Measurements from ENCODE around the gene CWC27.

Gene CWC27

GRCh38 chr5:64788156-64788555 lies 19.4 kb downstream of the CWC27 start:
- H3K36me3 ChIP-seq (ENCODE audit: control insufficient read depth, insufficient read depth, low read length): peaks cover 1% of the 10 kb centered on the region; the same call in 1 of the 2 replicates
- no peak for DNase-seq (ENCODE audit: extremely low read depth, insufficient read length)
- H3K27me3 ChIP-seq (replicated peaks; ENCODE audit: control insufficient read depth, insufficient read depth, low read length): no peaks in the 10 kb centered on the region
- no peak for TF ChIP-seq CTCF (IDR thresholded peaks at IDR 0.05; ENCODE audit: insufficient read depth, low read length, poor library complexity, severe bottlenecking)
- no peak overlapping the region for H3K4me3 ChIP-seq (replicated peaks; ENCODE audit: low read depth, low read length)

- Histone ChIP-seq H3K36me3 (ENCODE audit: control insufficient read depth, insufficient read depth, low read length) (peaks cover 1% of the 10 kb centered on the region; the same call in 1 of the 2 replicates), H3K27me3 (replicated peaks; ENCODE audit: control insufficient read depth, insufficient read depth, low read length) (no peaks in the 10 kb centered on the region), H3K4me3 (replicated peaks; ENCODE audit: low read depth, low read length) (no peak overlapping the region)
- DNase-seq (ENCODE audit: extremely low read depth, insufficient read length): no peak
- TF ChIP-seq CTCF (IDR thresholded peaks at IDR 0.05; ENCODE audit: insufficient read depth, low read length, poor library complexity, severe bottlenecking): no peak
These were observed 20.7 kb downstream of the CWC27 start for GRCh38 chr5:64789457-64789856.

- Histone ChIP-seq H3K4me3 (replicated peaks; ENCODE audit: low read depth, low read length) (no peak overlapping the region), H3K27me3 (replicated peaks; ENCODE audit: control insufficient read depth, insufficient read depth, low read length) (no peaks in the 10 kb centered on the region), H3K36me3 (ENCODE audit: control insufficient read depth, insufficient read depth, low read length) (peaks cover 1% of the 10 kb centered on the region; the same call in 1 of the 2 replicates)
- no peak for TF ChIP-seq CTCF (IDR thresholded peaks at IDR 0.05; ENCODE audit: insufficient read depth, low read length, poor library complexity, severe bottlenecking)
- DNase-seq (ENCODE audit: extremely low read depth, insufficient read length): no peak
These were observed 21.5 kb downstream of the CWC27 start for GRCh38 chr5:64790210-64790609.

GRCh38 chr5:64792469-64792868 lies 23.7 kb downstream of the CWC27 start:
- DNase-seq (ENCODE audit: extremely low read depth, insufficient read length): no peak
- TF ChIP-seq CTCF (IDR thresholded peaks at IDR 0.05; ENCODE audit: insufficient read depth, low read length, poor library complexity, severe bottlenecking): no peak
- H3K36me3 ChIP-seq (ENCODE audit: control insufficient read depth, insufficient read depth, low read length): no peaks in the 10 kb centered on the region
- no peak overlapping the region for H3K4me3 ChIP-seq (replicated peaks; ENCODE audit: low read depth, low read length)
- no peaks in the 10 kb centered on the region for H3K27me3 ChIP-seq (replicated peaks; ENCODE audit: control insufficient read depth, insufficient read depth, low read length)

GRCh38 chr5:64794053-64794770 lies 25.5 kb downstream of the CWC27 start:
- Histone ChIP-seq H3K36me3 (ENCODE audit: control insufficient read depth, insufficient read depth, low read length) (no peaks in the 10 kb centered on the region), H3K4me3 (replicated peaks; ENCODE audit: low read depth, low read length) (no peak overlapping the region)
- DNase-seq (ENCODE audit: extremely low read depth, insufficient read length): no peak

More at GRCh38 chr5:64794053-64794770, 25.5 kb downstream of the CWC27 start:
- H3K27me3 ChIP-seq (replicated peaks; ENCODE audit: control insufficient read depth, insufficient read depth, low read length): no peaks in the 10 kb centered on the region
- no peak for TF ChIP-seq CTCF (IDR thresholded peaks at IDR 0.05; ENCODE audit: insufficient read depth, low read length, poor library complexity, severe bottlenecking)
